Fibroblast of lung (primary cell): Measurements from ENCODE around the gene AHCYL1. TPM values are rescaled to one million over a fixed set of nuclear protein-coding genes. Genes with fewer than 3 reads are reported as not detected.
A peak's percentile ranks its signal among the peaks of the same experiment; 100 is the strongest.

ENCODE experiments used
- DNase-seq, 2 donors: peaks; one replicate each; pipeline versions ENCODE4 v3.0.0 to v3.0.0-alpha.2; 2010; ENCODE audit warnings: low read depth in 2 of 2
- H2AFZ ChIP-seq: 2 replicates; pipeline ENCODE4 v1.5.1; 2012; ENCODE audit warnings: low read length, control low read depth, inconsistent platforms
- H3K27ac ChIP-seq: 2 replicates; pipeline ENCODE4 v1.5.1; 2011; ENCODE audit warnings: low read length, control low read depth; ENCODE audit not compliant: insufficient read depth
- H3K27me3 ChIP-seq: 2 replicates; pipeline ENCODE4 v1.5.1; 2011; ENCODE audit warnings: mild to moderate bottlenecking, low read length; ENCODE audit not compliant: control insufficient read depth, insufficient read depth
- H3K36me3 ChIP-seq: 2 replicates; pipeline ENCODE4 v1.5.1; 2011; ENCODE audit warnings: low read length; ENCODE audit not compliant: control insufficient read depth, insufficient read depth
- H3K4me1 ChIP-seq: 2 replicates; pipeline ENCODE4 v1.5.1; 2011; ENCODE audit warnings: low read length; ENCODE audit not compliant: control insufficient read depth, insufficient read depth; ENCODE audit errors: extremely low read depth
- H3K4me2 ChIP-seq: 2 replicates; pipeline ENCODE4 v1.5.1; 2011; ENCODE audit warnings: low read length, control low read depth; ENCODE audit not compliant: insufficient read depth; ENCODE audit errors: extremely low read depth
- H3K4me3 ChIP-seq, 4 experiments: fragments of 200-600 bp in 1 of 4; sonication (generic) in 1 of 4; replicated peaks in 1 of 4; 2 replicates each; pipeline ENCODE4 v1.5.1; 2011 to 2016; ENCODE audit warnings: low read length in 4 of 4, low read depth in 3 of 4, mild to moderate bottlenecking in 3 of 4, control low read depth in 2 of 4, inconsistent platforms in 1 of 4, mixed read lengths in 1 of 4; ENCODE audit not compliant: insufficient read depth in 1 of 4; ENCODE audit errors: control extremely low read depth in 1 of 4
- H3K79me2 ChIP-seq: 2 replicates; pipeline ENCODE4 v1.5.1; 2012; ENCODE audit warnings: mild to moderate bottlenecking, low read length, inconsistent platforms; ENCODE audit not compliant: control insufficient read depth, insufficient read depth
- H3K9ac ChIP-seq: 2 replicates; pipeline ENCODE4 v1.5.1; 2011; ENCODE audit warnings: mild to moderate bottlenecking, low read length, control low read depth; ENCODE audit not compliant: insufficient read depth
- H3K9me3 ChIP-seq: 2 replicates; pipeline ENCODE4 v1.5.1; 2012; ENCODE audit warnings: low read depth, low read length; ENCODE audit not compliant: control insufficient read depth, insufficient read depth
- H4K20me1 ChIP-seq: 2 replicates; pipeline ENCODE4 v1.5.1; 2011; ENCODE audit warnings: low read length; ENCODE audit not compliant: control insufficient read depth, insufficient read depth; ENCODE audit errors: extremely low read depth
- CTCF ChIP-seq, 2 donors: IDR thresholded peaks in 1 of 2; conservative IDR thresholded peaks in 1 of 2; 1 replicate in 1 of 2; 2 replicates in 1 of 2; pipeline ENCODE4 v1.5.1; 2011 to 2012; ENCODE audit warnings: low read length in 2 of 2, control low read depth in 1 of 2, inconsistent platforms in 1 of 2, low read depth in 1 of 2, mild to moderate bottlenecking in 1 of 2
- EZH2 ChIP-seq: IDR thresholded peaks from 2 replicates; pipeline ENCODE4 v1.5.1; 2012; ENCODE audit warnings: low read length, control low read depth, mild to moderate bottlenecking; ENCODE audit errors: missing control alignments
- polyA plus RNA-seq, 2 donors: library from polyadenylated mRNA; depleted of rRNA in 1 of 2; stranded (reverse) in 1 of 2; unstranded in 1 of 2; fragments of >200 nt; gene quantifications; 2 replicates each; pipeline ENCODE4 v1.2.1, GENCODE V29; 2011 to 2012; ENCODE audit warnings: missing spikeins in 1 of 2
- total RNA-seq: library from RNA; depleted of rRNA; stranded (reverse); fragments of >200 nt; gene quantifications from 2 replicates; pipeline ENCODE4 v1.2.1, GENCODE V29; 2014

The AHCYL1 gene
- total and polyA plus RNA-seq, 2 donors (not counting 1 experiment from before 2014, with no cell fraction given) = 70.5 to 83.3 TPM

GRCh38 chr1:110034451-110035235, 50.1 kb downstream of the AHCYL1 start, which contains the start of gene STRIP1:
Gene STRIP1 (plus strand): TSS chr1:110034624. CDS start chr1:110034638, 14 bp downstream.
- H3K9me3 ChIP-seq = no peaks in the 10 kb centered on the region
- H3K4me1 ChIP-seq = peaks cover 2% of the 10 kb centered on the region
- H3K4me3 ChIP-seq = peak within 1 kb of the TSS; percentile 87 to 97 (median 91)
- H3K36me3 ChIP-seq = peaks cover 8% of the 10 kb centered on the region
- H2AFZ ChIP-seq = peak within 1 kb of the TSS; percentile 93
- H3K27me3 ChIP-seq = no peaks in the 10 kb centered on the region
- no peaks in the 10 kb centered on the region for H4K20me1 ChIP-seq
- peak within 1 kb of the TSS; percentile 95 for H3K9ac ChIP-seq
- H3K4me2 ChIP-seq = peak within 1 kb of the TSS; percentile 98
- peak within 1 kb of the TSS; percentile 85 for H3K27ac ChIP-seq
- H3K79me2 ChIP-seq = peaks cover 24% of the 10 kb centered on the region
- TF ChIP-seq CTCF (conservative IDR thresholded peaks at IDR 0.05 in 1 of 2, IDR thresholded peaks at IDR 0.05 in 1 of 2; ENCODE audit: low read depth in 1 of 2, low read length in 2 of 2) = no peak
- TF ChIP-seq EZH2 = no peak
- peak; percentile 94 to 98 for DNase-seq

- H3K79me2 ChIP-seq = peaks cover 24% of the 10 kb centered on the region
- peaks cover 2% of the 10 kb centered on the region for H3K4me1 ChIP-seq
- peak overlapping the region; percentile 98 for H3K4me2 ChIP-seq
- peak overlapping the region; percentile 95 for H3K9ac ChIP-seq
- no peaks in the 10 kb centered on the region for H3K27me3 ChIP-seq
- no peak for TF ChIP-seq CTCF (conservative IDR thresholded peaks at IDR 0.05 in 1 of 2, IDR thresholded peaks at IDR 0.05 in 1 of 2; ENCODE audit: low read depth in 1 of 2, low read length in 2 of 2)
- no peak for TF ChIP-seq EZH2
- H3K27ac ChIP-seq = peak overlapping the region; percentile 85
- H3K9me3 ChIP-seq = no peaks in the 10 kb centered on the region
- peak in 1 of 2 donors; percentile 46 for DNase-seq
- peak overlapping the region; percentile 65 for H2AFZ ChIP-seq
- H4K20me1 ChIP-seq = no peaks in the 10 kb centered on the region
- H3K4me3 ChIP-seq = peak overlapping the region; percentile 87 to 97 (median 91)
- H3K36me3 ChIP-seq = peaks cover 11% of the 10 kb centered on the region
Measured at GRCh38 chr1:110035236-110035752, 50.7 kb downstream of the AHCYL1 start.

GRCh38 chr1:110038271-110038670, 53.7 kb downstream of the AHCYL1 start:
- H3K27ac ChIP-seq = no peak overlapping the region
- TF ChIP-seq CTCF (conservative IDR thresholded peaks at IDR 0.05 in 1 of 2, IDR thresholded peaks at IDR 0.05 in 1 of 2; ENCODE audit: low read depth in 1 of 2, low read length in 2 of 2) (no peak), EZH2 (no peak)
- DNase-seq = no peak
- H2AFZ ChIP-seq = no peak overlapping the region
- peaks cover 24% of the 10 kb centered on the region for H3K79me2 ChIP-seq
- no peak overlapping the region for H3K4me2 ChIP-seq
- no peaks in the 10 kb centered on the region for H3K4me1 ChIP-seq
- no peaks in the 10 kb centered on the region for H3K27me3 ChIP-seq
- no peaks in the 10 kb centered on the region for H3K9me3 ChIP-seq
- peaks cover 23% of the 10 kb centered on the region for H3K36me3 ChIP-seq
- H3K9ac ChIP-seq = no peak overlapping the region
- H4K20me1 ChIP-seq = no peaks in the 10 kb centered on the region
- no peak overlapping the region for H3K4me3 ChIP-seq
